B cell (primary cell): ENCODE measurements around the gene PHLDB2. TPM values are rescaled to one million over a fixed set of nuclear protein-coding genes. Genes with fewer than 3 reads are reported as not detected.

ENCODE experiments used
- ATAC-seq: fragments of 200-7000 bp; cut with Tn5 transposase; one replicate; pipeline ENCODE4 v1.10.0; 2021; ENCODE audit warnings: low read depth, mild to moderate bottlenecking, moderate number of reproducible peaks, moderate library complexity
- CTCF ChIA-PET: fragments of 350-600 bp; sonication (Branson Sonifier 250); formaldehyde crosslinking; loops from one replicate; lab custom pipeline; 2021; ENCODE audit warnings: antibody characterized with exemption, inconsistent platforms; lab: Charles Lee
- POLR2A ChIA-PET: fragments of 350-600 bp; sonication (Branson Sonifier 250); formaldehyde crosslinking; loops from one replicate; lab custom pipeline; 2021; ENCODE audit warnings: antibody characterized with exemption; lab: Charles Lee
- DNase-seq: peaks from one replicate; pipeline ENCODE4 v3.0.0; 2013
- H2AFZ ChIP-seq: 2 replicates; pipeline ENCODE4 v1.6.1; 2012; ENCODE audit warnings: mild to moderate bottlenecking, low read depth, low read length; ENCODE audit not compliant: insufficient read depth, poor library complexity, severe bottlenecking
- H3K27ac ChIP-seq, 2 donors: 1 replicate in 1 of 2; 2 replicates in 1 of 2; pipeline ENCODE4 v1.5.1; 2012 to 2013; ENCODE audit warnings: low read length in 2 of 2, mild to moderate bottlenecking in 2 of 2, moderate library complexity in 1 of 2
- H3K27me3 ChIP-seq, 4 experiments: fragments of 200-600 bp in 1 of 4; sonication (generic) in 1 of 4; replicated peaks in 1 of 4; 1 replicate in 2 of 4; 2 replicates in 2 of 4; pipeline versions ENCODE4 v1.6.1 to v1.7.0; 2013 to 2016; ENCODE audit warnings: low read length in 3 of 4, mild to moderate bottlenecking in 2 of 4, mixed read lengths in 1 of 4, moderate library complexity in 1 of 4; ENCODE audit not compliant: insufficient read depth in 4 of 4, control insufficient read depth in 3 of 4; ENCODE audit errors: control extremely low read depth in 1 of 4
- H3K36me3 ChIP-seq, 2 experiments: replicated peaks in 1 of 2; 1 replicate in 1 of 2; 2 replicates in 1 of 2; pipeline versions ENCODE4 v1.6.1 to v1.7.1; 2013; ENCODE audit warnings: low read length in 1 of 2; ENCODE audit not compliant: insufficient read depth in 2 of 2, control insufficient read depth in 1 of 2; ENCODE audit errors: control extremely low read depth in 1 of 2, extremely low read depth in 1 of 2
- H3K4me1 ChIP-seq, 2 donors: fragments of 200-600 bp in 1 of 2; sonication (generic) in 1 of 2; 1 replicate in 1 of 2; 2 replicates in 1 of 2; pipeline versions ENCODE4 v1.5.1 to v1.6.1; 2013 to 2017; ENCODE audit warnings: low read length in 2 of 2; ENCODE audit not compliant: control insufficient read depth in 2 of 2, insufficient read depth in 2 of 2
- H3K4me2 ChIP-seq: replicated peaks from 2 replicates; pipeline ENCODE3; 2012; ENCODE audit warnings: mild to moderate bottlenecking, low read depth, low read length; ENCODE audit not compliant: poor library complexity, severe bottlenecking
- H3K4me3 ChIP-seq, 5 experiments: fragments of 200-600 bp in 1 of 5; sonication (generic) in 1 of 5; 1 replicate in 3 of 5; 2 replicates in 2 of 5; pipeline versions ENCODE4 v1.5.1 to v1.7.0; 2011 to 2016; ENCODE audit warnings: low read length in 4 of 5, mild to moderate bottlenecking in 4 of 5, low read depth in 2 of 5, control low read depth in 1 of 5, moderate library complexity in 1 of 5; ENCODE audit not compliant: insufficient read depth in 1 of 5; ENCODE audit errors: control extremely low read depth in 1 of 5, extremely low read depth in 1 of 5
- H3K79me2 ChIP-seq: fragments of 200-600 bp; sonication (generic); one replicate; pipeline ENCODE4 v1.6.0; 2016; ENCODE audit warnings: low read length; ENCODE audit not compliant: control insufficient read depth, insufficient read depth
- H3K9ac ChIP-seq: fragments of 200-600 bp; sonication (generic); 2 replicates; pipeline ENCODE4 v1.6.1; 2017; ENCODE audit warnings: mild to moderate bottlenecking, low read length, moderate library complexity
- H3K9me3 ChIP-seq, 3 donors: one replicate each; pipeline versions ENCODE4 v1.6.1 to v1.7.1; 2013; ENCODE audit warnings: low read length in 2 of 3; ENCODE audit not compliant: control insufficient read depth in 2 of 3, insufficient read depth in 1 of 3; ENCODE audit errors: control extremely low read depth in 1 of 3
- H4K20me1 ChIP-seq: 2 replicates; pipeline ENCODE4 v1.6.0; 2012; ENCODE audit warnings: mild to moderate bottlenecking, low read length; ENCODE audit not compliant: insufficient read depth, control insufficient read depth, poor library complexity, severe bottlenecking
- H3K27ac Mint-ChIP-seq: one replicate; pipeline ENCODE4 v1.8.0; 2021; ENCODE audit warnings: mixed read lengths
- H3K27me3 Mint-ChIP-seq: one replicate; pipeline ENCODE4 v1.8.0; 2021; ENCODE audit warnings: mixed read lengths
- H3K4me1 Mint-ChIP-seq: one replicate; pipeline ENCODE4 v1.8.0; 2021; ENCODE audit warnings: mixed read lengths
- H3K4me3 Mint-ChIP-seq: one replicate; pipeline ENCODE4 v1.8.0; 2021; ENCODE audit warnings: mixed read lengths
- H3K9me3 Mint-ChIP-seq: one replicate; pipeline ENCODE4 v1.8.0; 2022; ENCODE audit warnings: mixed read lengths; ENCODE audit not compliant: insufficient read depth
- CTCF ChIP-seq: fragments of 200-600 bp; IDR thresholded peaks from one replicate; pipeline ENCODE4 v1.8.0; 2022; ENCODE audit warnings: antibody characterized with exemption, mild to moderate bottlenecking
- EZH2 ChIP-seq: IDR thresholded peaks from 2 replicates; pipeline ENCODE4 v1.6.1; 2012; ENCODE audit warnings: borderline replicate concordance, low read depth, mild to moderate bottlenecking, moderate library complexity, low read length; ENCODE audit not compliant: insufficient read depth, poor library complexity, severe bottlenecking
- WGBS: methylation state at CpG from one replicate; pipeline ENCODE4 v1.1.5; 2013; ENCODE audit warnings: missing lambda C conversion rate; ENCODE audit not compliant: insufficient coverage; 5-methylcytosine and 5-hydroxymethylcytosine counted together
- intact Hi-C: fragments of 100-400 bp; cut with micrococcal nuclease; formaldehyde crosslinking; loops from one replicate; pipeline ENCODE4 v1.10.0; 2022
- polyA plus RNA-seq: library from polyadenylated mRNA; depleted of rRNA; stranded (reverse); fragments of >200 nt; gene quantifications from 2 replicates; pipeline ENCODE4 v1.2.3, GENCODE V29; 2012
- total RNA-seq, 2 donors: library from RNA; stranded (reverse); fragments of 120-200 nt in 1 of 2; gene quantifications; 1 replicate in 1 of 2; 2 replicates in 1 of 2; pipeline versions ENCODE4 v1.2.3 to v1.2.4, GENCODE V29; 2013 to 2022

The PHLDB2 gene
- total and polyA plus RNA-seq, 2 donors (not counting 1 experiment from before 2014, with no cell fraction given), result 1.3 to 6.3 TPM

GRCh38 chr3:111864821-111865656, 6.0 kb downstream of the PHLDB2 start:
- no peak overlapping the region for H3K9ac ChIP-seq
- peaks cover 16% of the 10 kb centered on the region for H3K79me2 ChIP-seq
- Mint-ChIP-seq H3K9me3 (no peaks in the 10 kb centered on the region), H3K27me3 (no peaks in the 10 kb centered on the region), H3K4me1 (peaks cover 5% of the 10 kb centered on the region), H3K4me3 (no peak overlapping the region), H3K27ac (no peak overlapping the region)
- H3K36me3 ChIP-seq, result no peaks in the 10 kb centered on the region
- ATAC-seq (no peak), DNase-seq (no peak)
- CTCF ChIA-PET, result interaction anchor here (1.0 kb wide), 1 partner anchor 147 kb away, joined by 3 read pairs; no protein-coding TSS in a partner anchor
- 100% methylated on average over 2 of the region's 6 CpGs for WGBS
- intact Hi-C loops, result loop anchor here (5.0 kb wide), 1 partner anchor 102 kb away; no protein-coding TSS in a partner anchor
- no peak for TF ChIP-seq EZH2
- no peak for TF ChIP-seq CTCF
- H3K27ac ChIP-seq, result no peak overlapping the region
- no peaks in the 10 kb centered on the region for H3K9me3 ChIP-seq
- no peak overlapping the region for H3K4me2 ChIP-seq
- H2AFZ ChIP-seq, result no peak overlapping the region
- peaks cover 4 to 13% of the 10 kb centered on the region in 2 donors for H3K4me1 ChIP-seq
- POLR2A ChIA-PET, result no interaction called here
- no peak overlapping the region for H3K4me3 ChIP-seq
- no peaks in the 10 kb centered on the region for H4K20me1 ChIP-seq
- H3K27me3 ChIP-seq, result peaks cover 0 to 4% (median 1%) of the 10 kb centered on the region in 4 experiments

- ChIA-PET CTCF (interaction anchor here (1.1 to 1.5 kb wide), 2 partner anchors 10 to 100 kb away, joined by 4 read pairs; no protein-coding TSS in a partner anchor), POLR2A (no interaction called here)
- Histone ChIP-seq H3K9ac (no peak overlapping the region), H3K4me2 (no peak overlapping the region), H2AFZ (no peak overlapping the region), H3K27ac (no peak overlapping the region), H3K27me3 (peaks cover 0 to 2% (median 0%) of the 10 kb centered on the region in 4 experiments), H4K20me1 (no peaks in the 10 kb centered on the region), H3K4me3 (no peak overlapping the region), H3K9me3 (no peaks in the 10 kb centered on the region), H3K79me2 (peaks cover 9% of the 10 kb centered on the region), H3K36me3 (no peaks in the 10 kb centered on the region), H3K4me1 (peaks cover 0 to 3% of the 10 kb centered on the region in 2 donors)
- intact Hi-C loops, result no loop called here
- no peaks in the 10 kb centered on the region for H3K4me1 Mint-ChIP-seq
- no peaks in the 10 kb centered on the region for H3K27me3 Mint-ChIP-seq
- H3K27ac Mint-ChIP-seq, result no peak overlapping the region
- TF ChIP-seq EZH2 (no peak), CTCF (no peak)
- no peak overlapping the region for H3K4me3 Mint-ChIP-seq
- no peaks in the 10 kb centered on the region for H3K9me3 Mint-ChIP-seq
- 93% methylated on average over 3 of the region's 7 CpGs for WGBS
- ATAC-seq (no peak), DNase-seq (no peak)
Measured at GRCh38 chr3:111867889-111868426, 8.9 kb downstream of the PHLDB2 start.
